CD4-positive, alpha-beta T cell treated with Interleukin-15 for 4 hours (primary cell): Measurements from ENCODE around the gene ATIC.

Experiments
- DNase-seq: peaks from one replicate; pipeline ENCODE4 v3.0.0-alpha.2; 2020; ENCODE audit warnings: low spot score

The ATIC gene

GRCh38 chr2:215361211-215361875, 49.5 kb downstream of the ATIC start:
- DNase-seq = no peak

DNA sequence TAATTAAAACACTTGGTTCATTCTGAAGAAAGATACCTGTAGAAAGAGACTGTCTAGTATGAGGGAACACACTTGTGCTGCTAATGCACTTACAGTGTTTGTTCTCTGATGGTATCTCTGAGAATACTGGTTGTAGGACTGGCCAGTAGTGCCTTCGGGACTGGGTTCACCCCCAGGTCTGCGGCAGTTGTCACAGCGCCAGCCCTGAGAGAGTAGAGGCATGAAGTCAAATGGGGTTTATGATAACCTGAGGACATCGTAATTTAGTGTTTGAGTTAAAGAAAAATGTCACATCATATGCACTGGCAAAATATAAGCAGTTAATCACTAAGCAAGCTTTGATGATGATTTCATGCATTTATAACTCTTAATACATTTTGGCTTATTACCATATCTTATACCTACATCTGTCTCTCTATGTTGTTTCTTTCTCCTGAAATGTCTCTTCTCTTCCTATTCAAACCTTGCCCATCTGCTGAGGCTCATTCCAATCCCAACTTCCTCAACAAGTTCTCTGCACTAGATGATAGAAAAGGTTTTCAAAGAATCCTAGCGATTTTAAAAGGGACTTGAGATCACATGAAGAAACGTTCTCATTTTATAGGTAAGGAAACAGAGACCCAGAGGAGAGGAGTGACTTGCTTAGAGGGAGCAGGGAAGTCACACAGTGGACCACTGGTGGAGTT, 50.2 kb downstream of the ATIC start:
- DNase-seq = no peak

- no peak for DNase-seq
Measured at GRCh38 chr2:215362562-215362904, 50.7 kb downstream of the ATIC start.

- DNase-seq = no peak
Measured at GRCh38 chr2:215363039-215363438, 51.2 kb downstream of the ATIC start.

DNA sequence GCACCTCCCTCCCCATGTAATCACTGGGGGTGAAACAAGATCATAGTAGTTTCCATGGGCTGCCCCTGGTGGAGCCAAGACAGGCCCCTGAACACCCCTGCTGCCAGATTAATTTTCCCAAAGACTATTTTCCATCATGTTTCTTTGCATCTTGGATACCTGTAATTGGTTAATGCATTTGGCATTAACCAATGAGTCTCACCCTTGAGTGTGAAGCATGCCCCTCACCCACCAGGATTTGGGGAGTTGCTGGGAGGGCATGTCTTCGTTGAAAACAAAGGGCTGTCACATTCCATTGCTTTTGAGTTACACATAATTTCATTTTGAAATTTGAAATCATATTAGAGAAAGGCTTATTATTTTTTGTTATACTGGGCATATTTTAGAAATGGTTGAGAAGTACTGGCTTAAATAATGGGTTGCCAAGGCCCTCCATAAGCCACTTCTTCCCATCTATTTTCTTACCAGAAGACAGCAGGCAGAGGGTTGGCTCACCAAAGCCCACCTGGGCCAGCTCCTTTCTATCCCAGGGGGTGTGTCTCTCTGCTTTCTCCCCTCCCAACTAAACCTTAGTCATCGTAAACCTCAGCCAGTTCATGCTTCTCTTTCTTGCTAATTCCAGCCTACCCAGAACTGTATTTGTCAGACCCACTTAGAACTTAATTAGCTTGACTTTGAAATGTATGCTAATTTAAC, 51.8 kb downstream of the ATIC start:
- DNase-seq = no peak

- DNase-seq = no peak
Measured at GRCh38 chr2:215364157-215365155, 52.6 kb downstream of the ATIC start.

DNA sequence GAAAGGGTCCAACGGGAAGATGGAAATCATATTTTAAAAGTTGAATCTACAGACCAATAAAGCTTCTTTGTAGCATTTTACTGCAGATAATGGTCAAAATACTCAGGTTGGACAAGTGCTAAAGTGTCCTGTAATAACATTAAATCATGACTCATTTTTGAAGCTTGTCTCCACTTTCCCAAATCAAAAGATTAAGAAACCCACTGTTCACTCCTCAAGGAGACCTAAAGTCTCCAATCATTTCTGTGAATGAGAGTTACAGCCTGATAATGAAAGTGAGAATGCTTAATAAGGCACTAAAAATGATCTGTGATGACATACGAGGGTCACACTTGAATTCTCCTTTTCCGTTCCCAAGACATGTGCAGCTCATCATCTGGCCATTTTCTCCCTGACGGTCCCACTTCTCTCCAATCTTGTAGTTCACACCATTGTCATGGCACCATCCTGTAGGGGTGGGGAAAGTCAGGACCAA, 53.4 kb downstream of the ATIC start:
- DNase-seq = no peak

- DNase-seq = no peak
Measured at GRCh38 chr2:215366440-215367032, 54.7 kb downstream of the ATIC start.

DNA sequence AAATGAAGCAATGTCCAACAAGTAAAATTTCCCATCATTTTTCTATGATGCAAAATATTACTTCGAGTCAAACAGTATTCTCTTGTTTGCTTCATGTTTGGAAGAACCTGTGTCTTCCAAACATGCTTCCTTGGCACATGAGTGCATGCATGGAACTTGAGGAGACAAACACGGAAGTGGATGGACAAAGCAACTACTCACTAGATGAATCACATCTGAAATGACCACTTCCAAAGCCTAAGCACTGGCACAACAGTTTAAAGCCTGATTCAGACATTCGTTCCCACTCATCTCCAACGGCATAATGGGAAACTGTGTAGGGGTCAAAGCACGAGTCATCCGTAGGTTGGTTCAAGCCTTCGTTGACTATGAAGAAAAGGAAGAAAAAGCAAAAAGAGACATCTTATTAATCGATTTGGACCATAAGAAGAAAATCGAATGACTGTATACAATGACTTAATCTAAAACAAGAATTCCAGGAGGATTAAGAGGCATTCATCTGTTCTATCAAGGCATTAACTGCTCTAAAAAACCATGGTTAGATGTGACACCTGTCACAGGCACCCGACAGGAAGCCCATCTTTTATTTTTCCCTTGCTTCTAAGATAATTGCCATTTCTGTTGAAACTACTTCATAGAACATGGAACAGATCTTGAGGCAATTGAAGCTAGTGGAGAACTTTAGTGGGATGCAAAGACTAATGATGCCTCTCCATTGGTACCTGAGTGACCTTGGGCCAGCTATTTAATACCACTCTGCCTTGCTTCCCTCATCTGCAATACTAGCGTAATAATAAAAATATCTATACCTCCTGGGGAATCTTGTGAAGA, 56.0 kb downstream of the ATIC start:
- DNase-seq = no peak

DNA sequence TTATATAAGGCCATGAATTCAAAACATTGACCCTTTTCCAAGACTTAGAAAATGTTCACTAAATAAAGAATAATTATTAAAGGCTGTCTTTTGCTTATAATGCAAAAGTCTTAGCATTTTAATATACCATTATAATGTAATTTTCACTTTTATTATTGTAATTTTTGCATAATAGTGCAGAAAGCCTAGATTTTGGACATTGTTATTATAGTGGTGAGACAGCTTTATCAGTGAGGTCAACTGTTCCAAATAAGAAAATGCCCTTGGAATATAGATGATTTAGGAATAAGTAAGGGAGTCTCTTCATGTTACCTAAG, 56.6 kb downstream of the ATIC start:
- DNase-seq = no peak

- DNase-seq = no peak
Measured at GRCh38 chr2:215369181-215369760, 57.4 kb downstream of the ATIC start.

DNA sequence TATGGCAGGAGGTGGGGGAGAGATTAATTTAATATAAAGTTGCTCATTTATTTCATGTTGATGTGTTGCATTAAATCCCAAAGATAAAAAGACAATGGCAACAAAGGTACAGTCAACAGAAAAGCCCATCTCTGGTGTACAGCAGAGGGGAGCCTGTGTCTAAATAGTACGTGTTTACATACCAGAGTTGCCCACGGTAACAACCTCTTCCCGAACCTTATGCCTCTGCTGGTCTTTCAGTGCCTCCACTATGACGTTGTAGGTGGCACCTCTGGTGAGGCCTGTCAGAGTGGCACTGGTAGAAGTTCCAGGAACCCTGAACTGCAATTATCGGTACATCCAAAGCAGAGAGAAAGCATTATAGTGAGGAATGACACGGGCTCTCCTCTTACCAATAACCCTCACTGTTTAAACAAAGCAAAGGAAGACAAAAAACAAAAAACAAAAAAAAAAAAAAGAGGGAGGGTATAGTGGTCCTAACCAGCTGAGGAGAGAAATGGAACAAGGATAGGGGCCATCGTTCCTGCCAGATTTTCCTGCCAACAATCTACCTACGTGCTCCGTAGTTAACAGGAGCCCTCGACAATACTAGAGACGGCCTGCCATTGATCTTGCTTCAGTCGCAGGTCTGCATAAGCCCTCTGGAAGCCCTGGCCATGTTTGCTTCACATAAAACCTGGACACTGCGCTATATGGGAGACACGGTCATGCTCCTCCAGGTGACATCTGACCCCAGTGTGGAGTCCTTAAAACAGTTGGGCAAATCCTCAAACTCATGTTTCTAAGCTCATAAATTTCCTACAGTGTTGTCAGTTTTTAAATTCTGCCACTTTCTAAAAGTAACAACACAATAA, 58.5 kb downstream of the ATIC start:
- DNase-seq = no peak

DNA sequence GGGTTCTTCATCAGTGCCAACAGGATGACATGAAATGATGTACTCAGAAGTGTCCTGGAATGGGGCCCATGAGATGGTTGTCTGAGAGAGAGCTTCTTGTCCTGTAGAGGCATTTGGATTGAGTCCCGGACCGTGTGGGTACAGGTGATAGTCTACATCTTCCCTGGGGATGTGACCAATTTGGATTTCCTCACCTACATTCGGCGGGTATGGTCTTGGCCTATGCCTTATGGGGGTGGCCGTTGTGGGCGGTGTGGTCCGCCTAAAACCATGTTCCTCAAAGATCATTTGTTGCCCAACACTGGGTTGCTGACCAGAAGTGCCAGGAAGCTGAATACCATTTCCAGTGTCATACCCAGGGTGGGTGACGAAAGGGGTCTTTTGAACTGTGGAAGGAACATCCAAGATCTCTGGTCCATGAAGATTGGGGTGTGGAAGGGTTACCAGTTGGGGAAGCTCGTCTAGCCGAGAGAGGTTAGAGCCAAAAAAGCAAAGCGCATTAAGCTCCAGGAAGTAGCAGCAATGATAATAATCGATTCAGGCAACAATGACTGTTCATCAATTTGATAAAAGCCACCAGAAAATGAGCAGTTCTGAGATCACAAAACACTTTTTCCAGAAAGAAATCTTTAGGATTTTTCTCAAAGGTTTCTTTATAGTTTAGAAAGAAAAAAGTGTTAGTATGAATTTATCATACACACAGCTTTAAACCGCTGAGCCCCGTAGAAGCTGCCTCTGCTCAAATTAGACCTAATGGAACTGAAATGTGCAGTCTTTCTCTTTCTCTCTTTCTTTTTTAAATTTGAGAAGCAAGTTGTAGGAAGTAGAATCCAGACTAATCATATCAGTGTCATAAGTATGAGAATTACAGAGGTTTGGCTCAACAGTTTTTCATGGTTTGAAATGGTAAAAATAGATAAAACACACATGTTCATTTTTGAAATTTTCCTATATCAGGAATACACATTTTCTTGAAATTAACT, 60.3 kb downstream of the ATIC start:
- no peak for DNase-seq

- no peak for DNase-seq
Measured at GRCh38 chr2:215372968-215373649, 61.2 kb downstream of the ATIC start.

GRCh38 chr2:215374002-215374401, 62.1 kb downstream of the ATIC start:
- no peak for DNase-seq

DNA sequence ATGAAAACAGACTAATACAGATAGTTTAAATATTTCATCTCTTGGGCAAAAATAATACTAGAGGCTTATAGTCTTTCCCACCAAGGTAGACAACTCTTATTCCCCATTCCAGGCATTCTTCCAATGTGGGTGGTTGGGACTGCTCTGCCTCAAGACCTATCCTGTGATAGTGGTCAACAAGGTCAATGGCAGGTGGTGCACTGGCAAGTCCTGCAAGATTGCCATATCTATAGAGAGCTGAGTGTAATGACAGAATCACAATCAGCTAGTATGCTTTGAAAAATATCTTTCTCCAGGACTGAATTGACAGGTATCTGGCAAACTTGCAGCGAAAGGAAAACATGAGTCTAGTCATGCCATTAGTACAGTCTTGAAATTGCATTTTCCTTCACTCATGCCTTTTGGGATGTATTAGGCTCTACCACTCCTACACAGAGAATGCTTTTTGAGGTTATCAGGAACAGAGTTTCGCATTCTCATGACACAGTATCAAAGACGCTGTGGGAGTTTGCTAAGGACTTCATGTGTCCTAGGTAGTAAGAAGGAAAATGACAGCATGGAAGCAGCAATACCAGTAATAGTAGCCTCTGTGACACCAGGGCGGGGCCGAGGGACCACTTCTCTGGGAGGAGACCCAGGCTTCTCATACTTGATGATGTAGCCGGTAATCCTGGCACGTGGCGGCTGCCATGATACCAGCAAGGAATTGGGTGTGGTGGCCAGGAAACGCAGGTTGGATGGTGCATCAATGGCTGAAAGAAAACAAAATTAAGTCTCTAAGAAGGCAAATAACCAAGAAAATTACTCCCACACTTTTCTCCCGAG, 63.0 kb downstream of the ATIC start:
- no peak for DNase-seq

- no peak for DNase-seq
Measured at GRCh38 chr2:215375467-215375830, 63.6 kb downstream of the ATIC start.
